Esophagus squamous epithelium (tissue), 4 donors: ENCODE measurements around the gene RRP9.

ENCODE experiments used
- POLR2A ChIP-seq, 4 donors: fragments of 450-650 bp; IDR thresholded peaks; one replicate each; pipeline ENCODE4 v1.6.1; 2017; ENCODE audit warnings: antibody characterized with exemption in 4 of 4, mild to moderate bottlenecking in 4 of 4, moderate library complexity in 3 of 4
- TF ChIP-seq, protein P1 (sequence below), 6 experiments: fragments of 450-650 bp in 4 of 6; fragments of 200-600 bp in 2 of 6; sonication (generic) in 2 of 6; IDR thresholded peaks; one replicate each; pipeline ENCODE4 v1.5.1; 2016 to 2019; ENCODE audit warnings: antibody characterized with exemption in 6 of 6, mild to moderate bottlenecking in 4 of 6, moderate library complexity in 4 of 6

DNA sequence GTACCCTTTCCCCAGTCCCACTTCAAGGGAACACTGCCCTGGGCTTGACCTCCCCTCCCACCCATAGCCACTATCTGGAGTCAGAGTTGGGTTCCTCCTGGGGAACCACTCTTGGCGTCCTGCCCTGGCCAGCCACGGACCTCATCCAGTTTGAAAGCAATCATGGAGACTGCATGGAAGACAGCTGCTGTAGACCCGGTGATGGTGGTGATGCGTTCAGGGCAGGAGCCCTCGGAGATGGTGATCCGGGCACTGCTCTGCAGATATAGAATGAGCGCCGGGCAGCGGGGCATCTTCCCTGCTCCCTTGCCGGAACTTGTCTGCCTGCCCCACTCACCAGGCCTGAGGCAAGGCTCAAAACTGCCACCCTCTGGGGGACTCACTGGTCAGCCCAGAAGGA, 18.7 kb upstream of the RRP9 start:
- TF ChIP-seq, protein P1, sequence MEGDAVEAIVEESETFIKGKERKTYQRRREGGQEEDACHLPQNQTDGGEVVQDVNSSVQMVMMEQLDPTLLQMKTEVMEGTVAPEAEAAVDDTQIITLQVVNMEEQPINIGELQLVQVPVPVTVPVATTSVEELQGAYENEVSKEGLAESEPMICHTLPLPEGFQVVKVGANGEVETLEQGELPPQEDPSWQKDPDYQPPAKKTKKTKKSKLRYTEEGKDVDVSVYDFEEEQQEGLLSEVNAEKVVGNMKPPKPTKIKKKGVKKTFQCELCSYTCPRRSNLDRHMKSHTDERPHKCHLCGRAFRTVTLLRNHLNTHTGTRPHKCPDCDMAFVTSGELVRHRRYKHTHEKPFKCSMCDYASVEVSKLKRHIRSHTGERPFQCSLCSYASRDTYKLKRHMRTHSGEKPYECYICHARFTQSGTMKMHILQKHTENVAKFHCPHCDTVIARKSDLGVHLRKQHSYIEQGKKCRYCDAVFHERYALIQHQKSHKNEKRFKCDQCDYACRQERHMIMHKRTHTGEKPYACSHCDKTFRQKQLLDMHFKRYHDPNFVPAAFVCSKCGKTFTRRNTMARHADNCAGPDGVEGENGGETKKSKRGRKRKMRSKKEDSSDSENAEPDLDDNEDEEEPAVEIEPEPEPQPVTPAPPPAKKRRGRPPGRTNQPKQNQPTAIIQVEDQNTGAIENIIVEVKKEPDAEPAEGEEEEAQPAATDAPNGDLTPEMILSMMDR (IDR thresholded peaks at IDR 0.05) = no peak
- TF ChIP-seq POLR2A (IDR thresholded peaks at IDR 0.05) = no peak
